Suprapubic skin (tissue), 4 donors: ENCODE data around the gene DCUN1D4. TPM values are rescaled to one million over a fixed set of nuclear protein-coding genes. Genes with fewer than 3 reads are reported as not detected.
"Not testable (repeated sequence)": the region's sequence is repeated elsewhere in the genome, so short reads cannot be mapped to it uniquely, and the experiment has no call there.

Experiments used
- DNase-seq, 2 donors: peaks; one replicate each; pipeline ENCODE4 v3.0.0-alpha.2; 2019; ENCODE audit warnings: low spot score in 2 of 2
- H3K27ac ChIP-seq: fragments of 200-600 bp; sonication (generic); one replicate; pipeline ENCODE4 v1.5.1; 2019
- H3K27me3 ChIP-seq: fragments of 200-600 bp; sonication (generic); one replicate; pipeline ENCODE4 v1.5.1; 2019
- H3K36me3 ChIP-seq: fragments of 200-600 bp; sonication (generic); one replicate; pipeline ENCODE4 v1.5.1; 2019
- H3K4me1 ChIP-seq: fragments of 200-600 bp; sonication (generic); one replicate; pipeline ENCODE4 v1.5.1; 2019
- H3K4me3 ChIP-seq: fragments of 200-600 bp; sonication (generic); one replicate; pipeline ENCODE4 v1.5.1; 2019; ENCODE audit warnings: mild to moderate bottlenecking
- H3K9me3 ChIP-seq: fragments of 200-600 bp; sonication (generic); one replicate; pipeline ENCODE4 v1.5.1; 2019
- CTCF ChIP-seq, 2 donors: fragments of 200-600 bp in 1 of 2; fragments of 450-650 bp in 1 of 2; sonication (generic) in 1 of 2; IDR thresholded peaks; one replicate each; pipeline ENCODE4 v1.5.1; 2016 to 2019; ENCODE audit warnings: antibody characterized with exemption in 2 of 2, mild to moderate bottlenecking in 1 of 2, moderate library complexity in 1 of 2
- EP300 ChIP-seq: sonication (generic); formaldehyde crosslinking; IDR thresholded peaks from one replicate; pipeline ENCODE4 v1.6.1; 2017; ENCODE audit warnings: antibody characterized with exemption
- POLR2A ChIP-seq, 2 donors: fragments of 450-650 bp; IDR thresholded peaks; one replicate each; pipeline ENCODE4 v1.6.1; 2017; ENCODE audit warnings: antibody characterized with exemption in 2 of 2, mild to moderate bottlenecking in 2 of 2, moderate library complexity in 2 of 2
- POLR2AphosphoS5 ChIP-seq, 3 donors: sonication (generic); formaldehyde crosslinking; IDR thresholded peaks; one replicate each; pipeline ENCODE4 v1.6.1; 2017; ENCODE audit warnings: antibody characterized with exemption in 3 of 3
- WGBS: methylation state at CpG from one replicate; pipeline ENCODE4 v1.1.5; 2018; 5-methylcytosine and 5-hydroxymethylcytosine counted together
- total RNA-seq, 4 donors: library from RNA; depleted of rRNA; stranded (reverse); fragments of >200 nt; gene quantifications; one replicate each; pipeline ENCODE4 v1.1.0, GENCODE V29; 2016

The DCUN1D4 gene
- total RNA-seq, 4 donors from 2014 or later: 15.4 to 35.6 (median 20.8) TPM

GRCh38 chr4:51880016-51880915 lies 37.3 kb downstream of the DCUN1D4 start:
- Histone ChIP-seq H3K4me3 (no peak overlapping the region), H3K9me3 (no peaks in the 10 kb centered on the region), H3K4me1 (no peaks in the 10 kb centered on the region), H3K27ac (no peak overlapping the region), H3K36me3 (peaks cover 56% of the 10 kb centered on the region), H3K27me3 (no peaks in the 10 kb centered on the region)
- no peak for DNase-seq
- TF ChIP-seq EP300 (no peak), POLR2A (IDR thresholded peaks at IDR 0.05) (no peak), POLR2AphosphoS5 (IDR thresholded peaks at IDR 0.05) (no peak), CTCF (IDR thresholded peaks at IDR 0.05) (no peak)
- 95% methylated on average over 9 of the region's 9 CpGs for WGBS

GRCh38 chr4:51884055-51884454 lies 41.1 kb downstream of the DCUN1D4 start:
- Histone ChIP-seq H3K27me3 (no peaks in the 10 kb centered on the region), H3K4me1 (no peaks in the 10 kb centered on the region), H3K4me3 (no peak overlapping the region), H3K36me3 (peaks cover 65% of the 10 kb centered on the region), H3K9me3 (no peaks in the 10 kb centered on the region), H3K27ac (no peak overlapping the region)
- TF ChIP-seq POLR2A (IDR thresholded peaks at IDR 0.05): no peak
- TF ChIP-seq CTCF (IDR thresholded peaks at IDR 0.05): no peak
- no peak for TF ChIP-seq EP300
- no peak for TF ChIP-seq POLR2AphosphoS5 (IDR thresholded peaks at IDR 0.05)
- no peak for DNase-seq
- WGBS: 69% methylated on average over 2 of the region's 2 CpGs

GRCh38 chr4:51884606-51885005 lies 41.7 kb downstream of the DCUN1D4 start:
- Histone ChIP-seq H3K4me1 (no peaks in the 10 kb centered on the region), H3K27me3 (no peaks in the 10 kb centered on the region), H3K36me3 (peaks cover 62% of the 10 kb centered on the region), H3K4me3 (no peak overlapping the region), H3K9me3 (no peaks in the 10 kb centered on the region), H3K27ac (no peak overlapping the region)
- WGBS: 96% methylated on average over 2 of the region's 2 CpGs
- TF ChIP-seq POLR2A (IDR thresholded peaks at IDR 0.05) (no peak), EP300 (no peak), CTCF (IDR thresholded peaks at IDR 0.05) (no peak), POLR2AphosphoS5 (IDR thresholded peaks at IDR 0.05) (no peak)
- DNase-seq: no peak

GRCh38 chr4:51885363-51885762 lies 42.4 kb downstream of the DCUN1D4 start:
- H3K36me3 ChIP-seq: peaks cover 61% of the 10 kb centered on the region
- TF ChIP-seq POLR2A (IDR thresholded peaks at IDR 0.05) (no peak), EP300 (no peak)
- no peaks in the 10 kb centered on the region for H3K27me3 ChIP-seq
- 83% methylated on average over 5 of the region's 5 CpGs for WGBS
- H3K4me1 ChIP-seq: no peaks in the 10 kb centered on the region
- no peak overlapping the region for H3K4me3 ChIP-seq
- H3K27ac ChIP-seq: no peak overlapping the region
- no peak for DNase-seq
- no peaks in the 10 kb centered on the region for H3K9me3 ChIP-seq

GRCh38 chr4:51890760-51891159 lies 47.8 kb downstream of the DCUN1D4 start:
- 100% methylated on average over 1 of the region's 1 CpG for WGBS
- TF ChIP-seq POLR2AphosphoS5 (IDR thresholded peaks at IDR 0.05) (no peak), EP300 (no peak), CTCF (IDR thresholded peaks at IDR 0.05) (no peak), POLR2A (IDR thresholded peaks at IDR 0.05) (no peak)

GRCh38 chr4:51893402-51893801 lies 50.4 kb downstream of the DCUN1D4 start:
- H3K4me3 ChIP-seq, H3K9me3 ChIP-seq, H3K4me1 ChIP-seq, H3K27ac ChIP-seq, DNase-seq, H3K27me3 ChIP-seq: not testable (repeated sequence)
- WGBS: 94% methylated on average over 16 of the region's 16 CpGs
- peaks cover 27% of the 10 kb centered on the region for H3K36me3 ChIP-seq

More at GRCh38 chr4:51890760-51891159, 47.8 kb downstream of the DCUN1D4 start:
- no peaks in the 10 kb centered on the region for H3K4me1 ChIP-seq
- DNase-seq: no peak
- no peak overlapping the region for H3K4me3 ChIP-seq
- no peaks in the 10 kb centered on the region for H3K27me3 ChIP-seq
- H3K9me3 ChIP-seq: no peaks in the 10 kb centered on the region
- peaks cover 46% of the 10 kb centered on the region for H3K36me3 ChIP-seq
- no peak overlapping the region for H3K27ac ChIP-seq
